HG02642 (cell line): ENCODE results near the gene NINL.
A peak's percentile ranks its signal among the peaks of the same experiment; 100 is the strongest.

Source experiments
- ATAC-seq: cut with Tn5 transposase; IDR thresholded peaks from one replicate; pipeline ENCODE4 v1.9.1; 2021; ENCODE audit warnings: mild to moderate bottlenecking; ENCODE audit not compliant: unreplicated experiment, poor library complexity

NINL gene

GRCh38 chr20:25470045-25470444 is 115.3 kb downstream of the NINL start:
- peak; percentile 73 for ATAC-seq

- no peak for ATAC-seq
These were observed 115.8 kb downstream of the NINL start for GRCh38 chr20:25469558-25469957.

GRCh38 chr20:25468126-25469075 is 116.9 kb downstream of the NINL start:
- no peak for ATAC-seq

GRCh38 chr20:25467441-25467840 is 117.9 kb downstream of the NINL start:
- ATAC-seq = no peak

GRCh38 chr20:25466846-25467245 is 118.5 kb downstream of the NINL start:
- ATAC-seq = no peak

GRCh38 chr20:25465243-25466135 is 119.8 kb downstream of the NINL start:
- no peak for ATAC-seq

- ATAC-seq = no peak
These were observed 120.7 kb downstream of the NINL start for GRCh38 chr20:25464501-25465242.

GRCh38 chr20:25461786-25462545 is 123.4 kb downstream of the NINL start:
- no peak for ATAC-seq

GRCh38 chr20:25461281-25461650 is 124.1 kb downstream of the NINL start:
- no peak for ATAC-seq

GRCh38 chr20:25460566-25461280 is 124.6 kb downstream of the NINL start:
- no peak for ATAC-seq

- no peak for ATAC-seq
These were observed 125.3 kb downstream of the NINL start for GRCh38 chr20:25459916-25460535.

- ATAC-seq = no peak
These were observed 126.1 kb downstream of the NINL start for GRCh38 chr20:25459111-25459830.

- no peak for ATAC-seq
These were observed 127.2 kb downstream of the NINL start for GRCh38 chr20:25457886-25458680.

- no peak for ATAC-seq
These were observed 131.0 kb downstream of the NINL start for GRCh38 chr20:25454153-25454900.

GRCh38 chr20:25453035-25453810 is 132.1 kb downstream of the NINL start:
- no peak for ATAC-seq

GRCh38 chr20:25452333-25452732 is 133.0 kb downstream of the NINL start:
- ATAC-seq = no peak
